H54 (cell line): ENCODE results near the gene LCE1C.

ENCODE experiments used
- DNase-seq: peaks from one replicate; pipeline ENCODE4 v3.0.0; 2011; ENCODE audit warnings: low spot score, mixed read lengths; ENCODE audit not compliant: insufficient read length
- FAIRE-seq: peaks from 3 replicates; lab custom pipeline; 2011; peaks lifted over from hg19 to GRCh38; lab: Jason Lieb, UNC
- POLR2A ChIP-seq: IDR thresholded peaks from 2 replicates; pipeline ENCODE4 v1.6.1; 2011; ENCODE audit warnings: low read depth, mild to moderate bottlenecking, low read length

LCE1C gene, protein sequence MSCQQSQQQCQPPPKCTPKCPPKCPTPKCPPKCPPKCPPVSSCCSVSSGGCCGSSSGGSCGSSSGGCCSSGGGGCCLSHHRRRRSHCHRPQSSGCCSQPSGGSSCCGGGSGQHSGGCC

DNA sequence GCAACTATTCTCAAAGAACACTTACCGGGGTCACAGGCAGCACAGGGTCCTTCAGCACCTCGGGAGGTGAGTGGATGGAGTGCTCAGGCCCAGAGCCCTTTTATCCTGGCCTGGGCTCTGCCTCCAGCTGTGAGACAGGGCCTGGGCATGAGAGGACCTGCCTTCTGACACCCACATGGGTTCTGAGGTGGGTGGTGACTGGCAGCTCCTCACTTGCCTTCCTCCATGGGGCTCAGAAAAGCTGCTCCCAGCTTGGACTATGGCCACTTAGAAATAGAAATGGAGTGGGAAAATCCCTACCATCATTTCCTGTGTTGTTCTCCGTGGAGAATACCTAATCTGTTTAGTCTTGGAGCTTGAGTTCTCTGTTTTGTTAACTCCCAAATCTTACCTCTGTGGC is at the start of gene LCE1C:
Gene LCE1C (minus strand): TSS at position 76 of the 400 bp plus-strand sequence. CDS start 1,173 bp downstream, outside the sequence.
- no peak for TF ChIP-seq POLR2A
- no peak for FAIRE-seq
- no peak for DNase-seq

DNA sequence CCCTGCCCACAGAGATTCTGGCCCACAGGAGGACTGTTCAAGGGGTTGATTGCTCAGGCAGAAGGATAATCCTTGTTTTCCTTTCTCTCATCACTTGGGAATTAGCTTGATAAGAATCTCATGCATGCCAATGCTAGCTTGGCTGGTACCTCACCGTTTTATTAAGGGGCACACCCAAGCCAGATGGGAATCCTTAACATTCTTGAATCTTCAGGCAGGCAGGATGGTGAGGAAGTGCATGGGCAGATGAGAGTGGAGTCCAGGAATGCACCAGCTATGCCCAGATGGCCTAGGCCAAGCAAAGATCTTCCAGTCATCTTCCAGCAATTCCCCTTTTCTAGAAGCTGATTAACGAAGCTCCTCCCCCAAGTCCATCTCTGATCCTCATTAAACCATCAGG is 49.2 kb upstream of the LCE1C start:
- TF ChIP-seq POLR2A, result no peak
- no peak for FAIRE-seq
- DNase-seq, result no peak

DNA sequence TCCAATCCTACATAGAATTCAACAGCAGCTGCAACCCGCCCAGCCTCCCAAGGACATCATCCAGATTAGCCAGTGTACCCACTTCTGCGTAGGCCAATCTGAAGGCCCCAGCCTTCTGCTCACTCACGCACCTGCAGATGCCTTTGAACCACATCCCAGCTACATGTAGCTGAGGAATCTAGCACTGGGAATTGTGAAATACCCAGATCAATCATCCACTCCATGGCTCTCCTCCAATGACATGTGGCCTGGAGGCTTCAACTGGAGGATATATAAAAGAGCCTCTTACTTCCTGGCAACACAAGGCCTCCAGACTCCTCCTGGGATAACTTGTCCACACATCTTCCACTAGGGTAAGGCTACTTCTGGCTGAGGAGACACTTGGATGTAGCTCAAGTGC is 36.1 kb upstream of the LCE1C start, which contains the start of gene LCE6A:
Gene LCE6A (plus strand): TSS at position 301 of the 400 bp plus-strand sequence. CDS start 665 bp downstream, outside the sequence.
- FAIRE-seq (no peak), DNase-seq (no peak)
- no peak for TF ChIP-seq POLR2A

DNA sequence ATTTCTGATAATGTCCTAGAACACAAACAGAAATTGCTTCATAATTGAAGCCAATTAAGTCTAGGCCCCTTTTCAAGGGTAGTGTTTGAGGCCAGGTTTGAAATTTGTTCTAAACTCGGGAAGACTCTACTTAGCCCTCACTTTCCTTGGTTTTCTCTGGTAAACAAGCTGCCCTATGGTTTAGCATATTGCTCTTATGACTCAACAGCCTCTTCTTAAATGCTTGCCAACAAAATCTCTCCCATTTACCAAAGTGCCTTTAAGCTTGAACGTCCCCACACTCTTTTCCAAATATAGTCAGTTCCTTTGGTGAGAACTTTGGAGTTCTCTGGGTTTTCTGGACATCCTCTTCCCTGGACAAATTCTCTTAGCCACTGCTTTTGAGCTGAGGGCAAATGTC is 30.4 kb upstream of the LCE1C start:
- DNase-seq (no peak), FAIRE-seq (no peak)
- no peak for TF ChIP-seq POLR2A

DNA sequence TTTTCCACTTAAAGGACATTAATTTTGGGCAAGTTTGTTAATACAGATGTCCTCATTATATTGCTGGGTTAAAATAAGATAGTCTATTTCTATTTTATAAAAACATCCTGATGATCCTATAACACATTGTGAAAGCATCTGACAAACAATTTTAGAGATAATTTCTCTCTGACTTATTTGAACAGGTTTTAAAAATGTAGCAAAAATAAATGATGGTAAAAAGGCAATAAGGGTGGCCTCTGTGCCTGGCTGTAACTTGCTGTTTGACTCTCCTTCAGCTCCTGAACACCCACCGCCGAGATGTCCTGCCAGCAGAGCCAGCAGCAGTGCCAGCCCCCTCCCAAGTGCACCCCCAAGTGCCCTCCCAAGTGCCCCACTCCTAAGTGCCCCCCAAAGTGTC is 20.7 kb upstream of the LCE1C start, which contains the start of gene LCE1A:
Gene LCE1A (plus strand): TSS at position 301 of the 400 bp plus-strand sequence. CDS start 0 bp downstream, at position 301.
- DNase-seq (no peak), FAIRE-seq (no peak)
- no peak for TF ChIP-seq POLR2A

DNA sequence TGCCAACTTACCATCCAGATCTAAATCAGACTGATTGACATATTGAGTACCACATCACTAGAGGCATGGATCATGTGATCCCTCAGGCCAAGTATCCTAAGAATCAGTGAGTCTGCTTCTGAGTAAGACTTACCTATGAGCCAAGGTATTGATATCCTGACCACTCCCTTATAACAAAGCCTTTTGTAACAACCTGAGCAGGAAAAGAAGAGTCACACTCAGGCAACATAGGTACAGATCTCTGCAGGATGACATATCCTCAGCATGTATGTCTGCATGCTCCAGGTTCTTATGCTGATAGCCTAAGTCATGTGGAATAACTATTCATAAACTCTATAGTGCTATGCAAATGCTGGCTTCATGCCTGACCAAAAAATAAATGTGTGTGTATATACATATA is 18.5 kb upstream of the LCE1C start:
- FAIRE-seq, result no peak
- TF ChIP-seq POLR2A, result no peak
- no peak for DNase-seq

DNA sequence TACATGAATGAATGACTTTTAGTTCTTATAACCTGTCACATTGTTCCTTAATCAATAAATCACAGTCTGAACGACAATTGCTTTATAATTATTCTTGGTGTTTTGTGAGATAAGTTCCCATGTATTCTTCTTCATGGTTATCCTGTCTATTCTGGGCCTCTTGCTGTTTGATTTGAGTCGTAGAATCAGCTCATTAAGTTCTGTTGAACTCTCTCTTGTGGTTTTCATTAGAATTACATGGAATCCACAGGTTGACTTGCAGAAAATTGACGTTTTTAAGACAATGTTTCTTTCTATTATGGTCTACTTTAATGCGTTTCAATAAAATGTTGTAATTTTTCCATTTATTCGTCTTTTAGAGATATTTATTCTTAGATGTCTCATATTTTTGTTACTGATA is 16.8 kb upstream of the LCE1C start:
- TF ChIP-seq POLR2A, result no peak
- DNase-seq (no peak), FAIRE-seq (no peak)

DNA sequence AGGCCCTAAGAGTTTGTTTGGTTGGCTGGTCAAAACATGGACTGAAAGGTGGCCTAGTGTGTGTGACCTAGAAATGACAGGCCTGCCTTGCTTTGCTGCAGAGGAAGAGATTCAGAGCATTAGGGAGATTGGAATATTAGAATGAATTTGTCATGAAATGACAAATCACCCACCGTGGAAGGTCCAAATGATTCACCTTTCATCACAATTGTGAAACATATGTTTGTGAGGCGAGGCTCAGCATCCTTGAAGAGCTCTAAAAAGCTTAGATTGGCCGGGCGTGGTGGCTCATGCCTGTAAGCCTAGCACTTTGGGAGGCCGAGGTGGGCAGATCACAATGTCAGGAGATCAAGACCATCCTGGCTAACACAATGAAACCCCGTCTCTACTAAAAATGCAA is 10.9 kb upstream of the LCE1C start:
- DNase-seq, result no peak
- TF ChIP-seq POLR2A, result no peak
- FAIRE-seq, result no peak

DNA sequence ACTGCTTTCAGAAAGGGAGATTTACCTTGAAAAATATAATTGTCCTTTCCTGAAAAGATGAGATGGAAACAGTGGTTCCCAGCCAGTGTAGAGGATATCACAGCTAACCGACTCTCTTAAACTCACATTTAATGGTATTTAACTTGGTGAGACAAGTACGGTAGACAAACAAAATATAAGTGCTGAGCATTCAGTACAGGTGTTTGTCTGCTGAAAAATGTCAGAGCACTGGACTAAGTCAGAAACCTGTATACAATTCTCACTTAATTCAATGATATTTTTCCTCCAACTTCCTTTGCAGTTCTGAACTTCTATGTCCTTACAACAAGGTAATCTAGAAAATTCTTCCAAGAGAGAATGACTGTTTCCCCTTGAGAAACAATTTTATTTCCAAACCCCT is 5.2 kb upstream of the LCE1C start, which contains the start of gene LCE1B:
Gene LCE1B (plus strand): TSS at position 301 of the 400 bp plus-strand sequence. CDS start 476 bp downstream, outside the sequence.
- FAIRE-seq, result no peak
- TF ChIP-seq POLR2A, result no peak
- no peak for DNase-seq

DNA sequence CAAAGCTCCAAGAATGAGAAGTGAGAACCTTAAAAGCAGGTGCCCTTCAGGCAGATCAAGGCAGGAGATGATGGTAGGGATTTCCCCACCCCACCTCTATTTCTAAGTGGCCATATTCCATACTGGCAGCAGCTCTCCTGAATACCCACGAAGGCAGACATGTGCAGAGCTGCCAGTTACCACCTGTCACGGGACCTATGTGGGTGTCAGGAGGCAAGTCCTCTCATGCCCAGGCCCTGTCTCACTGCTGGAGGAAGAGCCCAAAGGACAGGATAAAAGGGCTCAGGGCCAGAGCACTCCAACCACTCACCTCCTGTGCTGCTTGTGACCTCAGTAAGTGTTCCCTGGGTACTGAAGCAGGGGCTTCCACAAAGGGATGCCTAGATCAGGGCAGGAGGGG is 4.6 kb upstream of the LCE1C start:
- no peak for FAIRE-seq
- no peak for DNase-seq

DNA sequence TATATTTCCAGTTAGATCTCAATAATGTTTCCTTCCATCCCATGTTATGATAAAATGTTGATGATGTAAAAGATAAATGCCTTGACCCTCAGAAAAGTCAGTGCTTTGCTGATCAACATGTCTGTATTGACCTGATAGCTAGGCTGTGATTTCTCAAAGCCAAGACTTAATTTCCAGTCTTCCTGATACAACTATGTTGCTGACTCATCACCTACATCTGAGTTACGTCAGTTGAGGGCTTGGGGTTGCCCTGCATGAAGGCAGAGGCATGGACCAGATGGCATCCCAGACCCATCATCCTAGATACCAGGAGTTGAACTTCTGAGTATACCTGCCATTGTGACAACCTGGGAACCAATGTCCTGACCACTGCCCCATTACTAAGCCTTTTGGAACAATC is 5.1 kb downstream of the LCE1C start:
- no peak for DNase-seq
- TF ChIP-seq POLR2A, result no peak
- no peak for FAIRE-seq

More for the DNA sequence above, 4.6 kb upstream of the LCE1C start:
- TF ChIP-seq POLR2A, result no peak

DNA sequence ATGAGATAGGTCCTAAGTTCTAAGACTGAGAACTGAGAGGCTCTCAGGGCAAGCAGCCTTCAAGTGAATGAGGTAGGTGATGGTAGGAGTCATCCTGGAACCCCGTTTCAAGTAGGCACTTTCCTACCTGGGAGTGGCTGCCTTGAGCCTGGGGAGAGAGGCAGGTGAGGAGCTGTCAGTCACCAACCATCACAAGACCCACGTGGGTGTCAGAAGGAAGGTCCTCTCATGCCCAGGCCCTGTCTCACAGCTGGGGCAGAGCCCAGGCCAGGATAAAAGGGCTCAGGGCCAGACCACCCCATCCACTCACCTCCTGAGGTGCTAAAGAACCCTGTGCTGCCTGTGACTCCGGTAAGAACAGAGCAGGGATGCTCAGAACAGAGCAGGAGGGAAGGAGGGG is 10.0 kb downstream of the LCE1C start, which contains the start of gene LCE1D:
Gene LCE1D (plus strand): TSS at position 301 of the 400 bp plus-strand sequence. CDS start 1,074 bp downstream, outside the sequence.
- FAIRE-seq, result no peak
- DNase-seq, result no peak
- TF ChIP-seq POLR2A, result no peak

DNA sequence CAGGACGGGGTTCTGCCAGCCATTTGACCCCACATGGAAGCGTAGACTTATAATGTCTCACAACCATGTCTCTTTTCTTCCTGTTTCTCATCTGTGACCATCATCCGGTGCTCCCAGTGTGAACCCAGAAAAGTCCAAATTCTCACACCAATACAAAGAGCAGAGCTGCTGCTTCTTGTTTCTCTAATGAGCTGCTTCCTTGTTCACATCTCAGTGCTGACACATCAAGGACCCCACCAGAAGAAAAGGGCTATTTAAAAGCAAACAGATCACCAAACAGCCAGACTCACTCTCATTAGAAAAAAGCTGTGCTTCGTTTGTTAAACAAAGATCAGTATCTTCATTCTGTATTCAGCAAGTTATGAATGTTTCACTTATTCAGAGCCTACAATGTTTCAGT is 10.8 kb downstream of the LCE1C start:
- FAIRE-seq (no peak), DNase-seq (no peak)
- TF ChIP-seq POLR2A, result no peak

DNA sequence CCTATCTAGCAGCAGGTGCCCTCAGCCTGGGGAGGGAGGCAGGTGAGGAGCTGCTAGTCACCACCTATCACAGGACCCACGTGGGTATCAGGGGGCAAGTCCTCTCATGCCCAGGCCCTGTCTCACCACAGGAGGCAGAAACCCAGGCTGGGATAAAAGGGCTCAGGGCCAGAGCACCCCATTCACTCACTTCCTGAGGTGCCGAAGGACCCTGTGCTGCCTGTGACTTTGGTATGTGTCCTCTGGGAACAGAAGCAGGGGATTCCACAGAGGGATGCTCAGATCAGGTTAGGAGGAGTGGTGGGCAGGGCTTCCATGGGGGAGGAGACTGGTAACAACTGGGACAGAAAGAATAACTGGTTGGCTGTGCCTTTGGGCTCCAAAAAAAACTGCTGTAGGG is 20.4 kb downstream of the LCE1C start, which contains the start of gene LCE1E:
Gene LCE1E (plus strand): TSS at position 181 of the 400 bp plus-strand sequence. CDS start 1,043 bp downstream, outside the sequence.
- no peak for TF ChIP-seq POLR2A
- FAIRE-seq (no peak), DNase-seq (no peak)

DNA sequence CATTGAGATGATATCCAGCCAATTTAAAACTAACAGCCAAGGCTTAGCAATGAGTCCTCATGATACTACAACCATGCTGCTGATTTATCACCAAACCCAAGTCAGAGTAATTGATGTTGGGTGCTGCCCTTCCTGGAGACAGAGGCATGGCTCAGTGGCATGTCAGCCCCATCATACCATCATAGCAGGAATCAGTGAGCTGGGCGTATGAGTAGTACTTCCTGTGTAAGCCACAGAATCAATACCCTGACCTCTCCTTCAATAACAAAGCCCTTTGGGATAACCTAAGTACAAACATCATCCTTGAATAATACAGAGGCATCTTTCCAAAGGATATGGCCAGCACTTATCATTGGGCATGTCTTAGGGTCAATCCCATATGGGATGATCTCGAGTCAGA is 23.4 kb downstream of the LCE1C start:
- TF ChIP-seq POLR2A, result no peak
- DNase-seq (no peak), FAIRE-seq (no peak)

DNA sequence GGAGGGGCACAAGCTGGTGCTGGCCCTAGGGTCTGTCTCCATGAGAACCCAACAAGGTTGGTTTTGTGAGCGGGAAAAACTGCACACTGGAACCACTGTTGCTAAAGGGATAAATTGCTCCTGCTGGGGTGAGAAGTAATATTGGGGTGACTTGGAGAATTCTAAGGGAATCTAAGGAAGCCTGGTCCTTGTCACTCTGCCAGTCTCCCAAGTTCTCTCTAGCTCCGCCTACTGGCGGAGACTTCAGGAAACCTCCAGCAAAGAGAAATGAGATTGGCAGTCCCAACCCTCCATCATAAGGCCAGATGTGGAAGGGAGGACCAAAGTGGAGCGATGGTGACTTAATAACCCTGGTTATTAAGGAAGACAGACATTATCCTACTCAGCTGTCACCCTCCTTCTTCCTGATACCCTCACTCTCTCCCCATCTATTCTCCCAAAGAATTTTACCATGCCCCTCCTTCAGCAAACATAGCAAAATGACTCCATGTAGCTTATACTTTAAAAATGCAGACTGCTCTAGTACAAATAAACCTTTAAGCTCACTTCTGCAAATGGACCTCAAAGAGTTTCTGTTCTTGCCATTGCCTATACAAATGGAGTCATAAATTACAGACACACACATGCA is 28.8 kb downstream of the LCE1C start:
- no peak for FAIRE-seq
- peak; percentile 24 for DNase-seq
- no peak for TF ChIP-seq POLR2A
